Transverse colon (tissue), 4 donors: ENCODE measurements around the gene THBS2. TPM values are rescaled to one million over a fixed set of nuclear protein-coding genes. Genes with fewer than 3 reads are reported as not detected.

Source experiments
- DNase-seq: peaks from one replicate; pipeline ENCODE4 v3.0.0-alpha.2; 2019
- H3K27ac ChIP-seq, 4 donors: fragments of 200-600 bp; sonication (generic); 2 replicates each; pipeline ENCODE4 v1.5.1; 2016 to 2018; ENCODE audit warnings: inconsistent platforms in 4 of 4
- H3K27me3 ChIP-seq: fragments of 200-600 bp; sonication (generic); 2 replicates; pipeline ENCODE4 v1.5.1; 2017; ENCODE audit warnings: inconsistent platforms
- H3K36me3 ChIP-seq, 4 donors: fragments of 200-600 bp; sonication (generic); 2 replicates each; pipeline ENCODE4 v1.5.1; 2017 to 2019; ENCODE audit warnings: inconsistent platforms in 4 of 4
- H3K4me1 ChIP-seq, 4 donors: fragments of 200-600 bp; sonication (generic); 2 replicates each; pipeline ENCODE4 v1.5.1; 2017 to 2020; ENCODE audit warnings: inconsistent platforms in 4 of 4
- H3K4me3 ChIP-seq, 4 donors: fragments of 200-600 bp; sonication (generic); 1 replicate in 1 of 4; 2 replicates in 3 of 4; pipeline versions ENCODE4 v1.5.1 to v1.6.1; 2017 to 2019; ENCODE audit warnings: inconsistent platforms in 4 of 4
- H3K9me3 ChIP-seq, 2 donors: fragments of 200-600 bp; sonication (generic); 2 replicates each; pipeline ENCODE4 v1.5.1; 2017 to 2019; ENCODE audit warnings: inconsistent platforms in 2 of 2
- EP300 ChIP-seq: sonication (generic); formaldehyde crosslinking; IDR thresholded peaks from one replicate; pipeline ENCODE4 v1.6.1; 2017; ENCODE audit warnings: antibody characterized with exemption, low read depth
- POLR2A ChIP-seq: fragments of 450-650 bp; IDR thresholded peaks from one replicate; pipeline ENCODE4 v1.6.1; 2016; ENCODE audit warnings: antibody characterized with exemption, mild to moderate bottlenecking, moderate library complexity
- POLR2AphosphoS5 ChIP-seq, 3 donors: sonication (generic); formaldehyde crosslinking; IDR thresholded peaks; one replicate each; pipeline ENCODE4 v1.6.1; 2016; ENCODE audit warnings: antibody characterized with exemption in 3 of 3
- WGBS, 2 donors: methylation state at CpG; one replicate each; pipeline ENCODE4 v1.1.5; 2018; ENCODE audit warnings: low coverage in 1 of 2; 5-methylcytosine and 5-hydroxymethylcytosine counted together
- in situ Hi-C, 4 donors: fragments of 200-750 bp; cut with MboI; loops; one replicate each; pipeline versions ENCODE4 v1.15.0 to v1.15.1; 2017; ENCODE audit warnings: low sequenced_read_pairs in 3 of 4, low pct_ligation_motif_present in 1 of 4, low pct_unique_long_range_greater_than_20kb in 1 of 4
- intact Hi-C: fragments of 100-400 bp; cut with DNase I; formaldehyde crosslinking; loops from one replicate; pipeline ENCODE4 v1.15.1; 2023; ENCODE audit warnings: low total_unique reads
- total RNA-seq, 4 donors: library from RNA; depleted of rRNA; stranded (reverse); fragments of >200 nt; gene quantifications; one replicate each; pipeline ENCODE4 v1.1.0, GENCODE V29; 2016
- TF ChIP-seq, protein P1 (sequence below), 5 experiments: fragments of 200-600 bp in 3 of 5; fragments of 450-650 bp in 2 of 5; sonication (generic) in 3 of 5; IDR thresholded peaks; 1 replicate in 2 of 5; 2 replicates in 3 of 5; pipeline ENCODE4 v1.5.1; 2016 to 2017; ENCODE audit warnings: antibody characterized with exemption in 5 of 5, inconsistent platforms in 3 of 5, mild to moderate bottlenecking in 2 of 5, moderate library complexity in 1 of 5

THBS2 gene
- total RNA-seq, 4 donors from 2014 or later = 11.5 to 25.5 (median 18.1) TPM

DNA sequence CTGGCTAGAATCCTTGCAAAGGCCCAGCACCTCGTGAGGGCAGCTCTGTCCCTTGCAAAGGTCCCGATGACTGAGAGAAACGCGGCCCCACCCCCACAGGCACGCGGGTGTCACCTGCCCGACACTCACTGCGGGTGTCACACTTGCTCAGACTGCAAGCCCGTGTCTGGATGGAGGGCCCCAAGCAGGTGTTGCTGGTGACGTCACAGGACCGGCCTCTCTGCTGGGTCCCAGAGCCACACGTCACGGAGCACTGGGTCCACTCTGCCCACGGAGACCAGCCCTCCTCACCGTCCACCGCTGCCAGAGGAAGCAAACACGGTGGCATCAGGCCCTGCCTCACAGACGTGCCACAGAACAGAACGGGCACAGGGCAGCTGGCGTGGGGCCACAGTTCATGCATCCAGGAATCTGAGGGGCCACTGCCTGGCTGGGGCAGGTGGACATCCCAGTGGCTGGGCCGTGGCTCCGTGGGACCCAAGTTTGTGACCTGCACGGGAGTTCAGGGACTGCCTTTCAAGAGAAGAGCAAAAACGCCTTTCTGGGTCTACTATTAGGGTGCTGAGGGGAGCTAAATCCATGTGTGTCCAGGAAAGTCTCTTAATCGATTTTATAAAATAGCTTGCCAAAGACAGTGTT, 16.0 kb downstream of the THBS2 start:
- intact Hi-C loops (no loop called here), in situ Hi-C loops (no loop called here)
- no peak overlapping the region for H3K27ac ChIP-seq
- no peaks in the 10 kb centered on the region for H3K9me3 ChIP-seq
- no peaks in the 10 kb centered on the region for H3K36me3 ChIP-seq
- H3K4me3 ChIP-seq = no peak overlapping the region
- no peak for DNase-seq
- TF ChIP-seq EP300 (no peak), POLR2AphosphoS5 (IDR thresholded peaks at IDR 0.05) (no peak), POLR2A (no peak)
- TF ChIP-seq, protein P1, sequence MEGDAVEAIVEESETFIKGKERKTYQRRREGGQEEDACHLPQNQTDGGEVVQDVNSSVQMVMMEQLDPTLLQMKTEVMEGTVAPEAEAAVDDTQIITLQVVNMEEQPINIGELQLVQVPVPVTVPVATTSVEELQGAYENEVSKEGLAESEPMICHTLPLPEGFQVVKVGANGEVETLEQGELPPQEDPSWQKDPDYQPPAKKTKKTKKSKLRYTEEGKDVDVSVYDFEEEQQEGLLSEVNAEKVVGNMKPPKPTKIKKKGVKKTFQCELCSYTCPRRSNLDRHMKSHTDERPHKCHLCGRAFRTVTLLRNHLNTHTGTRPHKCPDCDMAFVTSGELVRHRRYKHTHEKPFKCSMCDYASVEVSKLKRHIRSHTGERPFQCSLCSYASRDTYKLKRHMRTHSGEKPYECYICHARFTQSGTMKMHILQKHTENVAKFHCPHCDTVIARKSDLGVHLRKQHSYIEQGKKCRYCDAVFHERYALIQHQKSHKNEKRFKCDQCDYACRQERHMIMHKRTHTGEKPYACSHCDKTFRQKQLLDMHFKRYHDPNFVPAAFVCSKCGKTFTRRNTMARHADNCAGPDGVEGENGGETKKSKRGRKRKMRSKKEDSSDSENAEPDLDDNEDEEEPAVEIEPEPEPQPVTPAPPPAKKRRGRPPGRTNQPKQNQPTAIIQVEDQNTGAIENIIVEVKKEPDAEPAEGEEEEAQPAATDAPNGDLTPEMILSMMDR (IDR thresholded peaks at IDR 0.05) = no peak
- 75 to 86% methylated on average over 2 to 25 of the region's 25 CpGs for WGBS, 2 donors
- no peaks in the 10 kb centered on the region for H3K4me1 ChIP-seq
- H3K27me3 ChIP-seq = no peaks in the 10 kb centered on the region

DNA sequence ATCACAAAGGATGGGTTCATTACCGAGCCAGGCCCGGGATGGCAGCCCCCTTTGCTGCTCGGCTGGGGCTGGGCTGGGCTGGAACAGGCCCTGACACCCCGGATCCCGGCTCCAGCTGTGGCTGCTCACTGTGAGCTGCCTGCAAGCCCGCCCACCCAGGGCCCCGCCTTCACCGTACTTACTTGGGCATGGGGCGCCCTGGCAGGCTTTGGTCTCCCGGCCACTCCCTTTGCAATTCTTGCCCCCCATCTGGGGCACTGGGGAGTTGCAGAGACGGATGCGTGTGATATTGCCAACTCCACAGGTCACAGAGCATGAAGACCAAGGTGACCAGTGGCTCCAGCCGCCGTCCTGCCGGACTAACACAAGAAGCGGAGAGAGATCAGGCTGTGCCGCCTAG, 16.7 kb downstream of the THBS2 start:
- Histone ChIP-seq H3K9me3 (no peaks in the 10 kb centered on the region), H3K27ac (no peak overlapping the region), H3K36me3 (no peaks in the 10 kb centered on the region), H3K4me3 (no peak overlapping the region), H3K27me3 (no peaks in the 10 kb centered on the region), H3K4me1 (no peaks in the 10 kb centered on the region)
- in situ Hi-C loops (no loop called here), intact Hi-C loops (no loop called here)
- no peak for DNase-seq
- no peak for TF ChIP-seq EP300
- WGBS, 2 donors = 91 to 93% methylated on average over 3 to 14 of the region's 17 CpGs

DNA sequence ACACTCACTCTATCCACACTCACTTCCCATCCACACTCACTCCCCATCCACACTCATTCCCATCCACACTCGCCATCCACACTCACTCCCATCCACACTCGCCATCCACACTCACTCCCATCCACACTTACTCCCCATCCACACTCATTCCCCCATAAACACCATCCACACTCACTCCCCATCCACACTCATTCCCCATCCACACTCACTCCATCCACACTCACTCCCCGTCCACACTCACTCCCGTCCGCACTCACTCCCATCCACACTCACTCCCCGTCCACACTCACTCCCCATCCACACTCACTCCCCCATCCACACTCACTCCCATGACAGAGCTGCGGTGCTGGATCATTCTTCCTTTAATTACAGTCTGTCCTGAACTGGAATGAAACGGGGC, 17.1 kb downstream of the THBS2 start:
- WGBS, 2 donors = 84 to 87% methylated on average over 6 to 8 of the region's 8 CpGs
- Histone ChIP-seq H3K27me3 (no peaks in the 10 kb centered on the region), H3K4me1 (no peaks in the 10 kb centered on the region), H3K27ac (no peak overlapping the region), H3K9me3 (no peaks in the 10 kb centered on the region), H3K4me3 (no peak overlapping the region), H3K36me3 (no peaks in the 10 kb centered on the region)
- DNase-seq = no peak
- in situ Hi-C loops = no loop called here
- no peak for TF ChIP-seq POLR2A
- TF ChIP-seq POLR2AphosphoS5 (IDR thresholded peaks at IDR 0.05) = no peak
- TF ChIP-seq EP300 = no peak
- TF ChIP-seq, protein P1 (IDR thresholded peaks at IDR 0.05) = no peak
- intact Hi-C loops = no loop called here

DNA sequence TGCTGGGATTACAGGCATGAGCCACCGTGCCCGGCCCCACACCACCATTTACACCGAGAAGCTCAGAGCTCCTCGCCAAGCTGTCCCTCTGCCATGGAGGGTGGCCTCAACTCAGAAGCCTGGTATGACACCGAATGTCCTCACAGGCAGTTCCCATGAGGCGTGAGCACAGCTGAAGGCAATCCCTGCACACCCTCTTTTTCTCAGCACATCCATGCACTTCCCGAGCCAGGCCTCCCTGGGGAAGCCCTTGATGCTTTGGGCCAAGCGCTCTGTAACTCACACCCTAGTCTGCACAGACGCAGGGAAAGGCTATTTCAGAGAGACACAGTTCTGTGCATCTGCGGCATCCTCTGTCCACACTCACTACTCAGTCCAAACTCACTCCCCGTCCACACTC, 18.4 kb downstream of the THBS2 start:
- no peak overlapping the region for H3K4me3 ChIP-seq
- TF ChIP-seq POLR2A (no peak), EP300 (no peak)
- DNase-seq = no peak
- H3K36me3 ChIP-seq = no peaks in the 10 kb centered on the region
- no peak overlapping the region for H3K27ac ChIP-seq
- H3K27me3 ChIP-seq = no peaks in the 10 kb centered on the region
- no peaks in the 10 kb centered on the region for H3K4me1 ChIP-seq
- in situ Hi-C loops (no loop called here), intact Hi-C loops (no loop called here)
- 88 to 91% methylated on average over 3 to 11 of the region's 11 CpGs for WGBS, 2 donors
- H3K9me3 ChIP-seq = no peaks in the 10 kb centered on the region

DNA sequence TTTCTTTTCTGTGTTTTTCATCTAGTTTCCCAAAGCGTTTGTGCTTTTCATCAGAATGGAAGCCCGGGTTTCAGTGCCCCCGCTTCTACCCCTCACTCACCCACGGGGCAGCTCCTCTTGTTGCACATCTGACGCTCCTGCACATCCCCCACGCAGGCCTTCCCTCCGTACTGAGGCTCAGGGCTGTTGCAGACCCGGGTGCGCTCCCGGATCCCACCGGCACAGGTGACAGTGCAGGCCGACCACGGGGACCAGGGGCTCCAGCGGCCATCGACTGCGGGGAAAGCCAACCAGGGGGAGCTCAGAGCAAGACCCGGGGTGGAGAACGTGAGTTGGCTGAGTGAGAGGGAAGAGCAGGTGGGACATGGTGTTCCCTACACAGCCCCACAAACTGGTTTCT, 19.0 kb downstream of the THBS2 start:
- H3K9me3 ChIP-seq = no peaks in the 10 kb centered on the region
- DNase-seq = no peak
- H3K27me3 ChIP-seq = no peaks in the 10 kb centered on the region
- no peaks in the 10 kb centered on the region for H3K36me3 ChIP-seq
- WGBS, 2 donors = 88 to 93% methylated on average over 7 to 18 of the region's 18 CpGs
- H3K4me3 ChIP-seq = no peak overlapping the region
- no peak overlapping the region for H3K27ac ChIP-seq
- intact Hi-C loops = no loop called here
- in situ Hi-C loops = no loop called here
- no peaks in the 10 kb centered on the region for H3K4me1 ChIP-seq
- TF ChIP-seq, protein P1 (IDR thresholded peaks at IDR 0.05) = no peak
- no peak for TF ChIP-seq POLR2A
- TF ChIP-seq EP300 = no peak
- no peak for TF ChIP-seq POLR2AphosphoS5 (IDR thresholded peaks at IDR 0.05)
